HG02642 (cell line): Measurements from ENCODE around the gene ABCC1.

Experiments used
- ATAC-seq: cut with Tn5 transposase; IDR thresholded peaks from one replicate; pipeline ENCODE4 v1.9.1; 2021; ENCODE audit warnings: mild to moderate bottlenecking; ENCODE audit not compliant: unreplicated experiment, poor library complexity

Gene ABCC1

GRCh38 chr16:16037970-16038369 lies 88.6 kb downstream of the ABCC1 start:
- no peak for ATAC-seq

- ATAC-seq, result no peak
These were observed 89.5 kb downstream of the ABCC1 start for GRCh38 chr16:16038950-16039349.

GRCh38 chr16:16041196-16041892 lies 91.9 kb downstream of the ABCC1 start:
- ATAC-seq, result no peak

- no peak for ATAC-seq
These were observed 92.7 kb downstream of the ABCC1 start for GRCh38 chr16:16042076-16042475.

GRCh38 chr16:16045296-16045695 lies 95.9 kb downstream of the ABCC1 start:
- ATAC-seq, result no peak

GRCh38 chr16:16045879-16046278 lies 96.5 kb downstream of the ABCC1 start:
- no peak for ATAC-seq

- no peak for ATAC-seq
These were observed 98.3 kb downstream of the ABCC1 start for GRCh38 chr16:16047761-16048160.

- no peak for ATAC-seq
These were observed 99.6 kb downstream of the ABCC1 start for GRCh38 chr16:16048904-16049582.

- ATAC-seq, result no peak
These were observed 100.7 kb downstream of the ABCC1 start for GRCh38 chr16:16050106-16050505.

- no peak for ATAC-seq
These were observed 101.7 kb downstream of the ABCC1 start for GRCh38 chr16:16051132-16051531.

- no peak for ATAC-seq
These were observed 103.5 kb downstream of the ABCC1 start for GRCh38 chr16:16052916-16053315.

- no peak for ATAC-seq
These were observed 107.7 kb downstream of the ABCC1 start for GRCh38 chr16:16057102-16057501.

- ATAC-seq, result no peak
These were observed 109.7 kb downstream of the ABCC1 start for GRCh38 chr16:16059160-16059559.

- no peak for ATAC-seq
These were observed 110.6 kb downstream of the ABCC1 start for GRCh38 chr16:16059895-16060590.

GRCh38 chr16:16062023-16062937 lies 112.9 kb downstream of the ABCC1 start:
- ATAC-seq, result no peak

GRCh38 chr16:16063683-16064082 lies 114.3 kb downstream of the ABCC1 start:
- no peak for ATAC-seq

GRCh38 chr16:16064874-16065384 lies 115.5 kb downstream of the ABCC1 start:
- ATAC-seq, result no peak

GRCh38 chr16:16067127-16067526 lies 117.7 kb downstream of the ABCC1 start:
- no peak for ATAC-seq

GRCh38 chr16:16071631-16072244 lies 122.3 kb downstream of the ABCC1 start:
- ATAC-seq, result no peak
